ENCODE data around the gene ALOX12. TPM values are rescaled to one million over a fixed set of nuclear protein-coding genes. Genes with fewer than 3 reads are reported as not detected.
"Not testable (repeated sequence)": the region's sequence is repeated elsewhere in the genome, so short reads cannot be mapped to it uniquely, and the experiment has no call there.

Gene ALOX12, protein sequence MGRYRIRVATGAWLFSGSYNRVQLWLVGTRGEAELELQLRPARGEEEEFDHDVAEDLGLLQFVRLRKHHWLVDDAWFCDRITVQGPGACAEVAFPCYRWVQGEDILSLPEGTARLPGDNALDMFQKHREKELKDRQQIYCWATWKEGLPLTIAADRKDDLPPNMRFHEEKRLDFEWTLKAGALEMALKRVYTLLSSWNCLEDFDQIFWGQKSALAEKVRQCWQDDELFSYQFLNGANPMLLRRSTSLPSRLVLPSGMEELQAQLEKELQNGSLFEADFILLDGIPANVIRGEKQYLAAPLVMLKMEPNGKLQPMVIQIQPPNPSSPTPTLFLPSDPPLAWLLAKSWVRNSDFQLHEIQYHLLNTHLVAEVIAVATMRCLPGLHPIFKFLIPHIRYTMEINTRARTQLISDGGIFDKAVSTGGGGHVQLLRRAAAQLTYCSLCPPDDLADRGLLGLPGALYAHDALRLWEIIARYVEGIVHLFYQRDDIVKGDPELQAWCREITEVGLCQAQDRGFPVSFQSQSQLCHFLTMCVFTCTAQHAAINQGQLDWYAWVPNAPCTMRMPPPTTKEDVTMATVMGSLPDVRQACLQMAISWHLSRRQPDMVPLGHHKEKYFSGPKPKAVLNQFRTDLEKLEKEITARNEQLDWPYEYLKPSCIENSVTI
- total RNA-seq (not detected), polyA plus RNA-seq (0.04 TPM)

DNA sequence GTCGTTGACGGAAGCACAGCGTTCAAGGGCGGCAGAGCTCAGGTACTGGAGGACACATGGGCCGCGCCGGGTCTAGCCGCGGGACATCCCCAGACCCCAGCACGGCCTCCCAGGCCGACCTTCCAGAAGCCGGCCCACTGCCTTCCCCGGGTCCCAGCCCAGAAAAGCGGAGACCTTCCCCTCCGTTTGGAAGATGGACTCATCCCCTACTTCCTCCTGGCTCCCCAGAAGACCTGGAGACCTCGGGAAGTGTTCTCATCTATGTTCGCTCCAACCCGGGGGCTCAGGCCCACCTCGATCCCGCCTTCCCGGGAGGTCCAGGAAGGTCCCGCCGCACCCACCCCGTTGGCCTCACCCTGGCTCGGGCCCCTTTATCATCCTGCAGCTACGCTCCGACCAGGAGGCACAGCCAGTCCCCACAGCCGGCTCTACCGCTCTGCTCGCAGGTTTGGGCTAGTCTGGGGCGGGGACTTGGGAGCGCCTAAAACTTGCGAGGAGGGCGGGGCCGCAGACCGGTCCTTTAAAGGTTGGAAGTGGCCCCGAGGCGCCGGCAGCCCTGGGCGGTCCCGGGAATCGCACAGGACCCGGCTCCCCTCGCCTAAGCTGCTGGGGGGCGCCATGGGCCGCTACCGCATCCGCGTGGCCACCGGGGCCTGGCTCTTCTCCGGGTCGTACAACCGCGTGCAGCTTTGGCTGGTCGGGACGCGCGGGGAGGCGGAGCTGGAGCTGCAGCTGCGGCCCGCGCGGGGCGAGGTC lies at the start of gene ALOX12:
Gene ALOX12, plus strand, starts transcription at position 550 of the 756 bp plus-strand sequence. Its CDS starts 69 bp downstream, at position 619.
- Histone ChIP-seq H3K36me3 (ENCODE audit: insufficient read depth) (peaks cover 5% of the 10 kb centered on the region), H3K4me1 (ENCODE audit: insufficient read depth) (no peaks in the 10 kb centered on the region), H3K27ac (ENCODE audit: low read depth) (no peak within 1 kb of the TSS), H3K4me3 (ENCODE audit: low read depth, low read length) (peak within 1 kb of the TSS; percentile 21)
- DNase-seq (ENCODE audit: extremely low spot score) = no peak
- WGBS = 12% methylated on average over 64 of the region's 64 CpGs

DNA sequence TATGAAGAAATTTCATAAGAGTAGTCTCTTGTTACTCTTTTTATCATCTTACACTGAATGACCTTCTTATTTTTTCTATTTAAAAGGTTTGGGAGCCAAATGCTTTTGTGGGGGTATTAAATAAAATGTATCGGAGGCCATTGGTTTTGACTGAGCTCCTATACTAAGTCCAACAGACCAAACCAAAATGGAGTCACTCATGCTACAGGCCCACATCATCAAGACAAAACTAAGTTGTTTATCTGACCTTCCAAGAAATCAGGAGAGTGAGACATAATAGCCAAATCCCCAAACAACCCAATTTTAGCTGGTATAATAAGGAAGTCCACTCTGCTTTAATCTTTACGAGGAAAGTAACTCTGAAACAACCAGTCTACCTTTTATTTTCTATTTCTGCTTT lies 48.1 kb upstream of the ALOX12 start:
- H3K4me3 ChIP-seq (ENCODE audit: low read depth, low read length) = no peak overlapping the region
- WGBS = 81% methylated on average over 2 of the region's 2 CpGs
- H3K4me1 ChIP-seq (ENCODE audit: insufficient read depth) = no peaks in the 10 kb centered on the region
- H3K36me3 ChIP-seq (ENCODE audit: insufficient read depth) = no peaks in the 10 kb centered on the region
- H3K27ac ChIP-seq (ENCODE audit: low read depth) = no peak overlapping the region
- no peak for DNase-seq (ENCODE audit: extremely low spot score)

DNA sequence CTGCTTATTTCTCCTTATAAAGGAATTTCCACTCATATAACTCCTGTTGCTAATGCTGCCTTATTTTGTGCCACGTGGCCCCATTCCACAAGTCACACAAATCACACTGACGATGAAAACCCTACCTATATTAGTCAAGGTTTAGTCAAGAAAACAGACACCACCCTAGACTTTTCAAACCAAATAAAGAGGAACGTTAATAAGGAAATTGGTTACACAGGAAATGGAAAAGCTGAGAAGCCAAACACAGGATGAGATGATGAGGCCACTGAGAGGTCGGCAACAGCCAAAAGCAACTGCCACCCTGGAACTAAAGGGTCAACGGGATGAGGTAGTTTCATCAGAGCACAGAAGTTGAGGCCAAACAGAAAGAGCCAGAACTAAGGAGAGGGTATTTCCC lies 47.3 kb upstream of the ALOX12 start:
- Histone ChIP-seq H3K4me3 (ENCODE audit: low read depth, low read length) (no peak overlapping the region), H3K36me3 (ENCODE audit: insufficient read depth) (no peaks in the 10 kb centered on the region), H3K27ac (ENCODE audit: low read depth) (no peak overlapping the region), H3K4me1 (ENCODE audit: insufficient read depth) (no peaks in the 10 kb centered on the region)
- WGBS = 38% methylated on average over 5 of the region's 5 CpGs
- no peak for DNase-seq (ENCODE audit: extremely low spot score)

- H3K4me3 ChIP-seq (ENCODE audit: low read depth, low read length) = no peak overlapping the region
- H3K36me3 ChIP-seq (ENCODE audit: insufficient read depth) = no peaks in the 10 kb centered on the region
- no peak for DNase-seq (ENCODE audit: extremely low spot score)
- WGBS = 79% methylated on average over 3 of the region's 3 CpGs
- H3K27ac ChIP-seq (ENCODE audit: low read depth) = no peak overlapping the region
- no peaks in the 10 kb centered on the region for H3K4me1 ChIP-seq (ENCODE audit: insufficient read depth)
Observed at GRCh38 chr17:6948976-6949375, 46.9 kb upstream of the ALOX12 start.

DNA sequence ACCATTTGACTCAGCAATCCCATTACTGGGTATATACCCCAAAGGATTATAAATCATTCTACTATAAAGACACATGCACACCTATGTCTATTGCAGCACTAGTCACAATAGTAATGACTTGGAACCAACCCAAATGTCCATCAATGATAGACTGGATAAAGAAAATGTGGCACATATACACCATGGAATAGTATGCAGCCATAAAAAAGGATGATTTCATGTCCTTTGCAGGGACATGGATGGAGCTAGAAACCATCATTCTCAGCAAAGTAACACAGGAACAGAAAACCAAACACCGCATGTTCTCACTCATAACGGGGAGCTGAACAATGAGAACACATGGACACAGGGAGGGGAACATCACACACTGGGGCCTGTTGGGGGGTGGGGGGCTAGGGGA lies 44.9 kb upstream of the ALOX12 start:
- not testable (repeated sequence) for H3K27ac ChIP-seq (ENCODE audit: low read depth); DNase-seq (ENCODE audit: extremely low spot score); H3K4me3 ChIP-seq (ENCODE audit: low read depth, low read length); H3K36me3 ChIP-seq (ENCODE audit: insufficient read depth); H3K4me1 ChIP-seq (ENCODE audit: insufficient read depth)
- 93% methylated on average over 2 of the region's 2 CpGs for WGBS

- 87% methylated on average over 5 of the region's 5 CpGs for WGBS
- DNase-seq (ENCODE audit: extremely low spot score) = no peak
- no peaks in the 10 kb centered on the region for H3K4me1 ChIP-seq (ENCODE audit: insufficient read depth)
Observed at GRCh38 chr17:6953689-6954088, 42.2 kb upstream of the ALOX12 start.

DNA sequence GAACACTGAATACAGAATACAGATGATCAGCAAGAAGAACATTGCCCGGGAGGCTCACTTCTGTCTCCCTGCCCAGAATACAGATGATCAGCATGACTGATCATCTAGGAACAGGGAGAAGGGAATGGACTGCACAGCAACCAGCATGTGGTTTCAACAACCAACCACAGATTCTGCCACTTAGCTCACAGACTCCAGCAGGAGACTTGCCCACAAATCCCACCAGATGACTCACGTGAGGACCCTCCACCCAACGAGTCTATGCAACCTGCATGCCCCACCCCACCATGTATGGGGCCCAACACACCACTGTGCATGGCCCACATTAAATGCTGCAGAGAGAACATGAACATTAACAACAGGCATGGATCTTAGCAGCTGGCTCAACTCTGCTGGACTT lies 36.1 kb upstream of the ALOX12 start:
- 85% methylated on average over 3 of the region's 3 CpGs for WGBS
- no peak overlapping the region for H3K27ac ChIP-seq (ENCODE audit: low read depth)
- no peaks in the 10 kb centered on the region for H3K36me3 ChIP-seq (ENCODE audit: insufficient read depth)
- no peak overlapping the region for H3K4me3 ChIP-seq (ENCODE audit: low read depth, low read length)
- DNase-seq (ENCODE audit: extremely low spot score) = no peak
- no peaks in the 10 kb centered on the region for H3K4me1 ChIP-seq (ENCODE audit: insufficient read depth)

More at GRCh38 chr17:6953689-6954088, 42.2 kb upstream of the ALOX12 start:
- H3K27ac ChIP-seq (ENCODE audit: low read depth) = no peak overlapping the region
- no peaks in the 10 kb centered on the region for H3K36me3 ChIP-seq (ENCODE audit: insufficient read depth)
- H3K4me3 ChIP-seq (ENCODE audit: low read depth, low read length) = no peak overlapping the region

GRCh38 chr17:6969323-6969726 lies 26.5 kb upstream of the ALOX12 start:
- WGBS = 79% methylated on average over 4 of the region's 4 CpGs
- no peak overlapping the region for H3K27ac ChIP-seq (ENCODE audit: low read depth)
- H3K4me3 ChIP-seq (ENCODE audit: low read depth, low read length) = no peak overlapping the region
- H3K36me3 ChIP-seq (ENCODE audit: insufficient read depth) = no peaks in the 10 kb centered on the region
- no peak for DNase-seq (ENCODE audit: extremely low spot score)
- H3K4me1 ChIP-seq (ENCODE audit: insufficient read depth) = no peaks in the 10 kb centered on the region

GRCh38 chr17:6970992-6971391 lies 24.9 kb upstream of the ALOX12 start:
- no peaks in the 10 kb centered on the region for H3K4me1 ChIP-seq (ENCODE audit: insufficient read depth)
- H3K36me3 ChIP-seq (ENCODE audit: insufficient read depth) = no peaks in the 10 kb centered on the region
- no peak overlapping the region for H3K4me3 ChIP-seq (ENCODE audit: low read depth, low read length)
- H3K27ac ChIP-seq (ENCODE audit: low read depth) = no peak overlapping the region
- DNase-seq (ENCODE audit: extremely low spot score) = no peak
- WGBS = 76% methylated on average over 2 of the region's 2 CpGs

- 92% methylated on average over 5 of the region's 5 CpGs for WGBS
- not testable (repeated sequence) for DNase-seq (ENCODE audit: extremely low spot score); H3K27ac ChIP-seq (ENCODE audit: low read depth); H3K36me3 ChIP-seq (ENCODE audit: insufficient read depth); H3K4me3 ChIP-seq (ENCODE audit: low read depth, low read length); H3K4me1 ChIP-seq (ENCODE audit: insufficient read depth)
Observed at GRCh38 chr17:6979440-6979839, 16.4 kb upstream of the ALOX12 start.

DNA sequence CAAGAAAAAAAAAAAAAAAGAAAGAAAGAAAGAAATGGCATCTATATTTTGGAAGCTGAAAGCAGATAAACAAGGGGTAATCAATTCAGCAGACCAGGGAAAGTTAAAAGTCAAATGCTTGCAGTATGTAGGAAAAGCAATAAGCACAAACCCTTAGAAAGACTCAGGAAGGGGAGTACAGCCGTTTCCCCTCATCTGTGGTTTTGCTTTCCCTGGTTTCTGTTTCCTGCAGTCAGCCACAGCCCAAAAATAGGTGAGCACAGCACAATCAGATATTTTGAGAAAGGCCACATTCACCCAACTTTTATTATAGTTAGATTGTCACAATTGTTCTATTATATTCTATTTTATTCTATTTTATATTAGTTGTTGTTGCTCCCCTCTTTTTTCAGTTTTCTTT lies 14.4 kb upstream of the ALOX12 start:
- DNase-seq (ENCODE audit: extremely low spot score) = no peak
- no peak overlapping the region for H3K4me3 ChIP-seq (ENCODE audit: low read depth, low read length)
- 64% methylated on average over 1 of the region's 1 CpG for WGBS
- no peak overlapping the region for H3K27ac ChIP-seq (ENCODE audit: low read depth)
- H3K4me1 ChIP-seq (ENCODE audit: insufficient read depth) = no peaks in the 10 kb centered on the region
- H3K36me3 ChIP-seq (ENCODE audit: insufficient read depth) = no peaks in the 10 kb centered on the region

DNA sequence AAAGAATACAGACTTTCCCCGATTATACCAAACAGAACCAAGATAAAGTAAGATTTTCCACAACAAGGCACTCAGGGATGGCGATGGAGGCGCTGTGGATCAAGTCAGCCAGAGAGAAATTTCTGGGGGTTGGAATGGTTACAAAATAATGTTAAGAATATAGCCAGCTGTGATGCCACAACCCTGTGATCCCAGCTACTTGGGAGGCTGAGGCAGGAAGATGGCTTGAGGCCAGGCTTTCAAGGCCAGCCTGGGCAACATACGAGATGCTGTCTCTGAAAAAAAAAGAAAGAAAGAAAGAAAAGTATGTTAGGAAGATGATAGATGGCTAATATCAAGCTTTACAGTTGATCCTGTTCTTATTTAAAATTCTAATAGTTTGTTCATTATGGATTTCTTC lies 10.6 kb upstream of the ALOX12 start:
- H3K4me3 ChIP-seq (ENCODE audit: low read depth, low read length) = no peak overlapping the region
- H3K4me1 ChIP-seq (ENCODE audit: insufficient read depth) = no peaks in the 10 kb centered on the region
- no peak overlapping the region for H3K27ac ChIP-seq (ENCODE audit: low read depth)
- 58% methylated on average over 4 of the region's 4 CpGs for WGBS
- no peak for DNase-seq (ENCODE audit: extremely low spot score)
- no peaks in the 10 kb centered on the region for H3K36me3 ChIP-seq (ENCODE audit: insufficient read depth)

DNA sequence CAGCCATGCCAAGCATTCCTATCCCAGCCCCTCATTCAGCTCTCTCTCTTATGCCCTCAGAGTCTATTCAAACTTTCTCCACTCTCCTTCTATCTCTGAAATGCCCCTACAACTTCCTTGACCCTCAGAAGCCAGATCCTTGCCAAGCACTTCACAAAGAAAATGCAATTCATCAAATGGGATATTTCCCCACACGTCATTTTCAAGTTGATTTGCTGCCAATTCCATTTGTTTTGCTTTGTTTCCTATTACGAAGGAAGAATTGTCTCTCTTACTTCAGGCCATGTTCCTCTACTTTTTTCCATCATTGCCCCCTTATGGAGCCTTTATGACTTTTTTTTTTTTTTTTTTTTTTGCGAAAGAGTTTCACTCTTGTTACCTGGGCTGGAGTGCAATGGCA lies 9.2 kb upstream of the ALOX12 start:
- H3K36me3 ChIP-seq (ENCODE audit: insufficient read depth) = no peaks in the 10 kb centered on the region
- DNase-seq (ENCODE audit: extremely low spot score) = no peak
- no peaks in the 10 kb centered on the region for H3K4me1 ChIP-seq (ENCODE audit: insufficient read depth)
- WGBS = 67% methylated on average over 3 of the region's 3 CpGs
- H3K27ac ChIP-seq (ENCODE audit: low read depth) = no peak overlapping the region
- H3K4me3 ChIP-seq (ENCODE audit: low read depth, low read length) = no peak overlapping the region

GRCh38 chr17:6989779-6990178 lies 6.1 kb upstream of the ALOX12 start:
- WGBS = 89% methylated on average over 2 of the region's 2 CpGs
- no peaks in the 10 kb centered on the region for H3K36me3 ChIP-seq (ENCODE audit: insufficient read depth)

More at GRCh38 chr17:6989779-6990178, 6.1 kb upstream of the ALOX12 start:
- no peak for DNase-seq (ENCODE audit: extremely low spot score)
- Histone ChIP-seq H3K4me3 (ENCODE audit: low read depth, low read length) (no peak overlapping the region), H3K27ac (ENCODE audit: low read depth) (no peak overlapping the region), H3K4me1 (ENCODE audit: insufficient read depth) (no peaks in the 10 kb centered on the region)
